Measurements from ENCODE around the gene ELOB. TPM values are rescaled to one million over a fixed set of nuclear protein-coding genes. Genes with fewer than 3 reads are reported as not detected.

The ELOB gene
- total RNA-seq, 1 donor from 2014 or later: 196 TPM

DNA sequence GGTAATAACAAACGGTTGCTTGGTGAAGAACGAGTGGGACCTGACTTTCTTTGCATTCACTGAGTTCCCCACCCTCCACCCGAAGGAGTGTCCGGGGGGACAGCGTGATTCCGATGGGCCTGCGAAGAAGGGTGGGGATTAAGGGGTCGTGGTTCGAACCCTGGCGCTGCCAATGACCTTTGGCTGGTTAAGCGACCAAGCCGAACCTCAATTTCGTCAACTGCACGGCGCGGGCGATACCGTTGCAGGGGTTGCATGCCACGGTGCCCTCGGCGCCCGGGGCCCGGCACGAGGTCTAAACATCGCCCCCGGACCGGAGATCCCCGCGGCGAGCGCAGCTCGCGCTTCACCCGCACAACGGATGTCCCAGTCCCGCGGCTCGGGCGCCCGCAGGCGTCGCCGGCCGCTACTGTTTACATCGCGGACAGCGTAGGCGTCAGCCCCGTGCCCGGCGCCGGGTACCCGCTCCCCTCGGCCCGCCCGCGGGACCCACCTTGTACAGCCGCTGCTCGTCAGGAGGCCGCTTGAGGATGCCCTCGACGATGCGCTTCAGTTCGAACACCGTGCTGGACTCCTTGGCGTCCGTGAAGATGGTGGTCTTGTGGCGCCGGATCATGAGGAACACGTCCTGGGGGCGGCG, 460 bp downstream of the ELOB start:
- DNase-seq (peak; percentile 67), ATAC-seq (peak; percentile 1)
- peaks cover 34% of the 10 kb centered on the region for H3K36me3 ChIP-seq
- H3K4me3 ChIP-seq: peak overlapping the region; percentile 88
- intact Hi-C loops (cut with DNase I): no loop called here
- H3K27ac ChIP-seq: peak overlapping the region; percentile 82
- no peaks in the 10 kb centered on the region for H3K27me3 ChIP-seq (ENCODE audit: low read depth)
- peaks cover 31% of the 10 kb centered on the region for H3K4me1 ChIP-seq
- no peaks in the 10 kb centered on the region for H3K9me3 ChIP-seq
- TF ChIP-seq, protein P1, sequence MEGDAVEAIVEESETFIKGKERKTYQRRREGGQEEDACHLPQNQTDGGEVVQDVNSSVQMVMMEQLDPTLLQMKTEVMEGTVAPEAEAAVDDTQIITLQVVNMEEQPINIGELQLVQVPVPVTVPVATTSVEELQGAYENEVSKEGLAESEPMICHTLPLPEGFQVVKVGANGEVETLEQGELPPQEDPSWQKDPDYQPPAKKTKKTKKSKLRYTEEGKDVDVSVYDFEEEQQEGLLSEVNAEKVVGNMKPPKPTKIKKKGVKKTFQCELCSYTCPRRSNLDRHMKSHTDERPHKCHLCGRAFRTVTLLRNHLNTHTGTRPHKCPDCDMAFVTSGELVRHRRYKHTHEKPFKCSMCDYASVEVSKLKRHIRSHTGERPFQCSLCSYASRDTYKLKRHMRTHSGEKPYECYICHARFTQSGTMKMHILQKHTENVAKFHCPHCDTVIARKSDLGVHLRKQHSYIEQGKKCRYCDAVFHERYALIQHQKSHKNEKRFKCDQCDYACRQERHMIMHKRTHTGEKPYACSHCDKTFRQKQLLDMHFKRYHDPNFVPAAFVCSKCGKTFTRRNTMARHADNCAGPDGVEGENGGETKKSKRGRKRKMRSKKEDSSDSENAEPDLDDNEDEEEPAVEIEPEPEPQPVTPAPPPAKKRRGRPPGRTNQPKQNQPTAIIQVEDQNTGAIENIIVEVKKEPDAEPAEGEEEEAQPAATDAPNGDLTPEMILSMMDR (IDR thresholded peaks at IDR 0.05): no peak

DNA sequence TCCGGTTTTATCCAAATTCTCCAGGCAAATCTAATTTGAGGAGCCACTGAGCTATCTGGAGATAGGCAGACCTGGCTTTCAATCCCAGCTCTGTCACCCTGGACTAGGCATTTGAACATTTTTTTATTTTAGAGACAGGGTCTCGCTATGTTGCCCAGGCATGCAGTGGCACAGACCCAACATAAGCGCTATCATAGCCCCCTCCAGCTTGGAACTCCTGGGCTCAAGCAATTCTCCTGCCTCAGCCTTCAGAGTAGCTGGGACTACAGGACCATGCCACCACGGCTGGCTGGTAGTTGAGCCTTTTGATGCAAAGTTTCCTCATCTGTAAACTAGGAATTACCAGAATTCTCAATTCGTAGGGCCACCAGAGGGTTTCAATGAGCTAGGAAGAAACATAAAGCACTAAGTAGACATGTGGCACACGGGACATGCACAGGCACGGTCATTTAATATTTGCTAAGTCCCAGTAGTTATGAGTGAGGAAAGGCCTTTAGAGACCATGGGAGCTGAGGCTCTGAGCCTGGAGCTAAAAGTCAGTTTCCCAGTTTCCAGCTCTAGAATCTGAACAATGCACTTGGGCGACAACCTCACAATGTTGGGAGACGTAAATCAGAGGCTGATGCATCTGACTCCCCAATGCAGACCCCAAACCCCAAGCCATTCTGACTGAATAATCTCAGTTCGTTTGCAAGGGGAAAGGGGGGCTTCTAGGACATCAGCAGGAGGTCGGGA, 1.1 kb downstream of the ELOB start:
- H3K4me1 ChIP-seq: peaks cover 31% of the 10 kb centered on the region
- no peaks in the 10 kb centered on the region for H3K9me3 ChIP-seq
- intact Hi-C loops (cut with DNase I): no loop called here
- peak overlapping the region; percentile 88 for H3K4me3 ChIP-seq
- peak overlapping the region; percentile 82 for H3K27ac ChIP-seq
- TF ChIP-seq, protein P1 (IDR thresholded peaks at IDR 0.05): no peak
- ATAC-seq (no peak), DNase-seq (peak; percentile 10)
- H3K27me3 ChIP-seq (ENCODE audit: low read depth): no peaks in the 10 kb centered on the region
- peaks cover 41% of the 10 kb centered on the region for H3K36me3 ChIP-seq

DNA sequence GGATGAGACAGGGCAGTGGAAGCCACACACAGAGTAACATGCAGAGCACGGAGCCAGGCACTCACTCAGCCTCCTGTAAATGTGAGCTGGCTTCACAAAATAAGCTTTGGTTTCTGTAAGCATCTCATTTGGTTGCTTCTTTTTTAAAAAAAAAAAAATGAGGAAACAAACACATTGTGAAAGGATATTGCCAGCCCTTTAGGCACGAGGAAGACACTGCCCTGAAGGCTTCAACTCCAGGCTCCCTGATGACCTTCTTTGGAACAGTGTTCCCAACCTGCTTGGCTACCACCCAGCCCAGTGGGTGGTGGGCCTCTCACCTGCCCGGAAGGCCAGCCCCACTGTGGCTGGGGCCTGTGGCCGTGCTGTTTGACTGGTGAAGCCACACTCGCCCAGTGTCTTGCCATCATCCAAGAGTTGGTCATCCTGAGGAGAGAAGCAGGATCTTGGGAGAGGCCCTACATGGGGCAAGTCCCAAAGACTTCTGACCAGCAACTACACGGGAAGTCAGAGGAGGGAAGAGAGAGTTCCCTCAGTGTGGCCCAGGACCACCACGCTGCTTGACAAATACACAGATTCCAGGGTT, 1.9 kb downstream of the ELOB start:
- no peaks in the 10 kb centered on the region for H3K9me3 ChIP-seq
- intact Hi-C loops (cut with DNase I): no loop called here
- H3K27me3 ChIP-seq (ENCODE audit: low read depth): no peaks in the 10 kb centered on the region
- TF ChIP-seq, protein P1 (IDR thresholded peaks at IDR 0.05): no peak
- H3K27ac ChIP-seq: no peak overlapping the region
- no peak for ATAC-seq
- H3K36me3 ChIP-seq: peaks cover 48% of the 10 kb centered on the region
- DNase-seq: peak; percentile 29
- H3K4me1 ChIP-seq: peaks cover 31% of the 10 kb centered on the region
- H3K4me3 ChIP-seq: no peak overlapping the region

DNA sequence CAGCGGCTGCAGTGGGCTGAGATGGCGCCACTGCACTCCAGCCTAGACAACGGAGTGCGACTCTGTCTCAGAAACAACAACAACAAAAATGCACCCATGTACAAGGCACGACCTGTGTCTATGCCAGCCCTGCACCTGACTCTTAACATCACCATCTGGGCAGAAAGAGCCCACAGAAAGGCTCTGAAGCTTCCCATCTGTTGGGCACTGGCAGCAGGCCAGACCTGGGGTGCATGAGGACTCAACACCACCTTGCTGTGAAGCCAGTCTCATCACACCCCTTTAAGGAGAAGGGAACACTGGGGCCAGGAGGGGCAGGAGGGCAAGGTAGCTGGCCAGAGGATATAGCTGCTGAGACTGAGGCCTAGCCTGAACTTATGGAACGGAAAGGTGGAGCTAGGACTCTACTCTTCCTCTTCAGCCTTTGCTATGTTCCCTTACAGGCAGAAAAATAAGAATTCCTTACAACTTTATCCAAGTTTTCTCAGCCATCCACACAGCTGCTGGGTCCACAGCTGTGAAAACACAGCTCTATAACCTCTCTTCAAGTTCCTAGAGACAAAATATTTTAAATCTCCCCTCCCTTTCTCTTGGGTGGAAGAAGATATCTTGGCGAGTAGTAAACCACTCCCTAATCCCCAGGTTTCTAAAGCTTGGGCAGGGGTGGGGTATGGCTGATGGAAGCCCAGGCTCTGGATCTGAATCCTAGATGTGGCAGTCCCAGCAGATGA, 2.8 kb downstream of the ELOB start:
- H3K4me3 ChIP-seq: no peak overlapping the region
- TF ChIP-seq, protein P1 (IDR thresholded peaks at IDR 0.05): no peak
- H3K36me3 ChIP-seq: peaks cover 57% of the 10 kb centered on the region
- H3K27me3 ChIP-seq (ENCODE audit: low read depth): no peaks in the 10 kb centered on the region
- DNase-seq (peak; percentile 44), ATAC-seq (no peak)
- H3K9me3 ChIP-seq: no peaks in the 10 kb centered on the region
- peaks cover 33% of the 10 kb centered on the region for H3K4me1 ChIP-seq
- H3K27ac ChIP-seq: no peak overlapping the region
- intact Hi-C loops (cut with DNase I): no loop called here

DNA sequence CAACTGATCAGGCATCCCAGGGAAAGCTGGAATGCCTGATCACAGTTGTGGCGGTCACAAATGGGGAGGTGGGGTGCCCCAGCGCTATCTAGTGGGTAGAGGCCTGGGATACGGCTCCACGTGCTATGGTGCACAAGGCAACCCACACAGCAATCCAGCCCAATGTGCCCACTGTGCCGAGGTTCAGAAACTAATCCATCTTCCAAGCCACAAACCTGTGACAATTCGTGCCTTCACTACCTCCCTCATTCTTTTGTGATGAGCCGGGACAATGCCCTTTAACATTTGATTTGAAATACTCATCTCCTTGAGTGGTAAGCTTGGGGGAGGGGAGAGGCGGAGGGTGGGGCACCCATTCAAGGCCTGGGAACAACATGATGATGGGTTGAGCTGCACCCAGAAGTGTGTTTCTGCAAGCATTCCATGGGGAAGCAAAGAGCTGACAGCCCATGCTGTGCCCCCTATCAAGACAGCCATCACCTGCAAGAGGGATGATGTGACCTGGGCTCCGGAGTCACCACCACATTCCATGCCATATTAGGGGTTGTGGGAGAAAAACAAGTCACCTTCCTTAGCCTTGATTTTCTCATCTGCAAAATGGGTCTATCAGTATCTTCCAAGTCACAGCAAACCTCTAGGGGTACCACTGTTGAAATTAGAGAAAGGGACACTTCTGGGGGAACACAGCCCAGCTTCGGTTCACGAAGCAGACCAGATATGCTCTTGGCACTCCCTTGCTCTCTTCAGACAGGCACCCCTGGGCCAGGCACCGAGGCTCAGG, 3.7 kb downstream of the ELOB start:
- H3K4me3 ChIP-seq: no peak overlapping the region
- H3K27ac ChIP-seq: no peak overlapping the region
- ATAC-seq (no peak), DNase-seq (peak; percentile 20)
- TF ChIP-seq, protein P1 (IDR thresholded peaks at IDR 0.05): no peak
- H3K4me1 ChIP-seq: peaks cover 26% of the 10 kb centered on the region
- no peaks in the 10 kb centered on the region for H3K9me3 ChIP-seq
- intact Hi-C loops (cut with DNase I): no loop called here
- peaks cover 67% of the 10 kb centered on the region for H3K36me3 ChIP-seq
- no peaks in the 10 kb centered on the region for H3K27me3 ChIP-seq (ENCODE audit: low read depth)

Data from lower lobe of right lung (tissue), 2 donors.